Measurements from ENCODE around the gene CNIH1.
"Not testable (repeated sequence)": the region's sequence is repeated elsewhere in the genome, so short reads cannot be mapped to it uniquely, and the experiment has no call there.

CNIH1 gene

GRCh38 chr14:54467280-54467679 lies 26.1 kb upstream of the CNIH1 start:
- DNase-seq (ENCODE audit: low spot score) = no peak

GRCh38 chr14:54465654-54466053 lies 24.5 kb upstream of the CNIH1 start:
- DNase-seq (ENCODE audit: low spot score) = peak; percentile 83

- no peak for DNase-seq (ENCODE audit: low spot score)
Measured at GRCh38 chr14:54462048-54462447, 20.9 kb upstream of the CNIH1 start.

GRCh38 chr14:54459106-54459505 lies 17.9 kb upstream of the CNIH1 start:
- DNase-seq (ENCODE audit: low spot score) = no peak

- DNase-seq (ENCODE audit: low spot score) = not testable (repeated sequence)
Measured at GRCh38 chr14:54458536-54458935, 17.4 kb upstream of the CNIH1 start.

GRCh38 chr14:54457609-54457996 lies 16.4 kb upstream of the CNIH1 start:
- DNase-seq (ENCODE audit: low spot score) = no peak

GRCh38 chr14:54456820-54457608 lies 15.8 kb upstream of the CNIH1 start:
- DNase-seq (ENCODE audit: low spot score) = not testable (repeated sequence)

- DNase-seq (ENCODE audit: low spot score) = no peak
Measured at GRCh38 chr14:54455363-54455762, 14.2 kb upstream of the CNIH1 start.

GRCh38 chr14:54453990-54454389 lies 12.8 kb upstream of the CNIH1 start:
- not testable (repeated sequence) for DNase-seq (ENCODE audit: low spot score)

- DNase-seq (ENCODE audit: low spot score) = no peak
Measured at GRCh38 chr14:54453252-54453651, 12.1 kb upstream of the CNIH1 start.

GRCh38 chr14:54451961-54452360 lies 10.8 kb upstream of the CNIH1 start:
- no peak for DNase-seq (ENCODE audit: low spot score)

- no peak for DNase-seq (ENCODE audit: low spot score)
Measured at GRCh38 chr14:54451121-54451601, 10.0 kb upstream of the CNIH1 start.

- no peak for DNase-seq (ENCODE audit: low spot score)
Measured at GRCh38 chr14:54450535-54450934, 9.4 kb upstream of the CNIH1 start.

GRCh38 chr14:54447231-54447692 lies 6.1 kb upstream of the CNIH1 start:
- DNase-seq (ENCODE audit: low spot score) = no peak

GRCh38 chr14:54446161-54446693 lies 5.1 kb upstream of the CNIH1 start:
- no peak for DNase-seq (ENCODE audit: low spot score)

- no peak for DNase-seq (ENCODE audit: low spot score)
Measured at GRCh38 chr14:54444681-54445080, 3.5 kb upstream of the CNIH1 start.

- DNase-seq (ENCODE audit: low spot score) = no peak
Measured at GRCh38 chr14:54443981-54444380, 2.8 kb upstream of the CNIH1 start.

- DNase-seq (ENCODE audit: low spot score) = not testable (repeated sequence)
Measured at GRCh38 chr14:54442961-54443360, 1.8 kb upstream of the CNIH1 start.

- no peak for DNase-seq (ENCODE audit: low spot score)
Measured at GRCh38 chr14:54440476-54440872, 700 bp downstream of the CNIH1 start.

- no peak for DNase-seq (ENCODE audit: low spot score)
Measured at GRCh38 chr14:54440037-54440436, 1.1 kb downstream of the CNIH1 start.

- DNase-seq (ENCODE audit: low spot score) = no peak
Measured at GRCh38 chr14:54438703-54439102, 2.5 kb downstream of the CNIH1 start.

- DNase-seq (ENCODE audit: low spot score) = not testable (repeated sequence)
Measured at GRCh38 chr14:54437954-54438353, 3.2 kb downstream of the CNIH1 start.

- no peak for DNase-seq (ENCODE audit: low spot score)
Measured at GRCh38 chr14:54435500-54435981, 5.6 kb downstream of the CNIH1 start.

Measured in SK-N-DZ (cell line).